Activated T-helper 1 cell treated with anti-CD3 and anti-CD28 coated beads, Interleukin-12 subunit alpha, Interleukin-12 subunit beta, Interleukin-2, Interleukin-4 antibody, amounts not matched to agents 30 ng/mL and 10 ng/mL and 1 ng/mL, durations not matched to agents 14 hours and 24 hours and 36 hours (primary cell): ENCODE data around the gene POU1F1. TPM values are rescaled to one million over a fixed set of nuclear protein-coding genes. Genes with fewer than 3 reads are reported as not detected.

ENCODE experiments used
- DNase-seq: peaks from one replicate; pipeline ENCODE4 v3.0.0; 2021; ENCODE audit warnings: low spot score
- H3K27ac Mint-ChIP-seq: one replicate; pipeline ENCODE4 v1.8.0; 2021; ENCODE audit warnings: mild to moderate bottlenecking, mixed read lengths
- H3K27me3 Mint-ChIP-seq: one replicate; pipeline ENCODE4 v1.8.0; 2022; ENCODE audit warnings: mild to moderate bottlenecking, moderate library complexity, mixed read lengths; ENCODE audit not compliant: insufficient read depth
- H3K36me3 Mint-ChIP-seq: one replicate; pipeline ENCODE4 v1.8.0; 2021; ENCODE audit warnings: low read depth, mixed read lengths
- H3K4me1 Mint-ChIP-seq: one replicate; pipeline ENCODE4 v1.8.0; 2021; ENCODE audit warnings: low read depth, mixed read lengths
- H3K4me3 Mint-ChIP-seq: one replicate; pipeline ENCODE4 v1.8.0; 2021; ENCODE audit warnings: mild to moderate bottlenecking, moderate library complexity, mixed read lengths
- H3K9me3 Mint-ChIP-seq: one replicate; pipeline ENCODE4 v1.8.0; 2021; ENCODE audit warnings: mixed read lengths
- intact Hi-C: fragments of 100-400 bp; cut with micrococcal nuclease; formaldehyde crosslinking; loops from one replicate; pipeline ENCODE4 v1.15.1; 2024
- total RNA-seq: library from RNA; stranded (reverse); gene quantifications from 2 replicates; pipeline ENCODE4 v1.2.3, GENCODE V29; 2022

Gene POU1F1
- total RNA-seq, 1 donor from 2014 or later: not detected

DNA sequence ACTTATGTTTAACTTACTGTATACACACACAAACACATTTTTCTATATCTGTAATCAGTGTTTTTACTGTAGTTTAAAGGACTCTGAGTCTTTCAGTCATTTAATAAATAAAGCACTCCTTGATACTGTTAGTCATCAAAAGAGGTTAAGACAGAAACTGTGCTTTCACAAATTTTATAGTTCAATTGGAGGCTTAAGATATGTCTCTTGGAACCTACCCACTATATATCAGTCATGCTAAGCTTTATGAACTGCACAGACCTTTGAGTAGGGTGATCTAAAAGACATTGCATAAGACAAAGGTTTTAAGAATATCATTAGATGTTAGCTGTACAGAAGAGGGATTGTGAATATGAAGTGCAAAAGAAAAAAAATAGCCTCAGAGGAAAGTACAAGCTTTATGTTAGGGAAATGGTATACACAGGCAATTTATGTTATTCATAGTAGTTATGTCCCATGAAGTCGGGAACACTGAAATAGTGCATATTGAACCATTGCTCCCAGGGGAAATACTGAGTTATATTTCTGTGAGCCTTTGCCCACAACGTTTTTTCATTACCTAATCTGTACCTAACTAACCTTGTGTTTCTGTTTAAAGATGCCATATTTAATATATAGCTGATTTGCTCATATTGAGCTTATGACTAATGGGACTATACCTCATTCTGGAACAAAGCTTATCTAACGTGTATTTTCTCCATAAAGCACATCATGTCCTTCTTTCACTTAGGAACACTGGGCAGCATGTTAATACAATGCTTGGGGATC is 29.5 kb downstream of the POU1F1 start:
- intact Hi-C loops: no loop called here
- Mint-ChIP-seq H3K9me3 (no peaks in the 10 kb centered on the region), H3K4me1 (peaks cover 7% of the 10 kb centered on the region), H3K27ac (no peak overlapping the region), H3K36me3 (peaks cover 15% of the 10 kb centered on the region), H3K27me3 (no peaks in the 10 kb centered on the region), H3K4me3 (no peak overlapping the region)
- no peak for DNase-seq

DNA sequence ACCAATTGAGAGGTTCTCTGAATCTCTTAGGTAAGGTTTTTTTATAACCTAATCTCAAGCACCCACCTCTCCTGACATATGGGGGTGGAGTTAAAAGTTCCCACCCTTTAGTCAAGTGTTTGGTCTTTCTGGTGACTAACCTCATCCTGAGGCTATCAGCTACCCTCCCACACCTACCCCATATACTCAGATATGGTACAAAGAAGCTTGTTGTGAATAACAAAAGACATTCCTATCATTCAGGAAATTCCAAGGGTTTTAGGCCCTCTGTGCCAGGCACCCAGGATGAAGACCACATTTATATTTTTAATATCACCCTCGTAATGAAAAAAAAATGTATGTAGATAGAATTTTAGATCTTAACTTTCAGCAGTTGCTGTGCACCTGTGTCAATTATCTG is 40.3 kb downstream of the POU1F1 start:
- peaks cover 5% of the 10 kb centered on the region for H3K4me1 Mint-ChIP-seq
- no peak overlapping the region for H3K4me3 Mint-ChIP-seq
- H3K27ac Mint-ChIP-seq: no peak overlapping the region
- H3K9me3 Mint-ChIP-seq: no peaks in the 10 kb centered on the region
- no peak for DNase-seq
- intact Hi-C loops: no loop called here
- H3K36me3 Mint-ChIP-seq: peaks cover 8% of the 10 kb centered on the region
- H3K27me3 Mint-ChIP-seq: no peaks in the 10 kb centered on the region

DNA sequence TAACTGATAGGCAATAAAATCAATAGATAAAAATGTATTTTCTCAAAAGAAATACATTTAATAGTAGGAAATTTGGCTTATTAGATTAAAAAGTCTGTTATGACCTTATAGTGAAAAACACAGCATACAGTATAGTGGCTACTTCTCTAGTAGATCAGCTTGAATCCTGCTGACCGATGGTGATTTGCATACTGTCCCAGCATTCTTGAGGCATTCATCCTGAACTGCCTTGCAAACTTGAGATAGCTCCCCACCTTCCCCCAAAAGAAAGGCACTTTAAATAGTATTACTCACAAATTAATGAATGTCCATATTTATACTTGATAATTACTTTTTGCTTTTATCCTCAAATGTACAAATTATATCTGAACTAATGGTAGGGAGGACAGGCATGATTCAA is 42.6 kb downstream of the POU1F1 start:
- intact Hi-C loops: no loop called here
- Mint-ChIP-seq H3K4me3 (no peak overlapping the region), H3K9me3 (no peaks in the 10 kb centered on the region), H3K4me1 (peaks cover 18% of the 10 kb centered on the region), H3K27ac (no peak overlapping the region), H3K36me3 (peaks cover 8% of the 10 kb centered on the region), H3K27me3 (no peaks in the 10 kb centered on the region)
- no peak for DNase-seq

DNA sequence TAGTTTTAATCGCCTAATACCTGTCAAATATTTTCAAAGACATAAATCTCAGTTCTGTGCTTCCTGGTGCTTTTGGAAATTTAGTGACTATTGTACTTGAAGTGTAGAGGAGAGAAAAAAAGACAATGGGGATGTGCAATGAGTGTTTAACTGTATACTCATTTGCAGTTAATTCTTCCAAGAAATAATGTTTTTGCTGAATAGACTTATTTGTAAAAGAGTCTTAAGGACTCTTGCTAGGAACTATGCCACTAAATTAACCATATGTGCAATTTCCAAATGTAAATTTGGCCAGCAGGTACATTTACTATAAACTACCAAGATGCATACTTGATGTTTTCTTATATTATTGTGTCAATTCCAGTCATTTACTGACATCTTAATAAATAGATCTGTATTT is 47.3 kb downstream of the POU1F1 start:
- Mint-ChIP-seq H3K4me1 (peaks cover 31% of the 10 kb centered on the region), H3K36me3 (peaks cover 6% of the 10 kb centered on the region), H3K27me3 (peaks cover 13% of the 10 kb centered on the region), H3K9me3 (no peaks in the 10 kb centered on the region), H3K4me3 (no peak overlapping the region), H3K27ac (no peak overlapping the region)
- intact Hi-C loops: loop anchor here (5.0 kb wide), 2 partner anchors 142 to 918 kb away; partner anchors contain the start of gene C3orf38
- DNase-seq: no peak

DNA sequence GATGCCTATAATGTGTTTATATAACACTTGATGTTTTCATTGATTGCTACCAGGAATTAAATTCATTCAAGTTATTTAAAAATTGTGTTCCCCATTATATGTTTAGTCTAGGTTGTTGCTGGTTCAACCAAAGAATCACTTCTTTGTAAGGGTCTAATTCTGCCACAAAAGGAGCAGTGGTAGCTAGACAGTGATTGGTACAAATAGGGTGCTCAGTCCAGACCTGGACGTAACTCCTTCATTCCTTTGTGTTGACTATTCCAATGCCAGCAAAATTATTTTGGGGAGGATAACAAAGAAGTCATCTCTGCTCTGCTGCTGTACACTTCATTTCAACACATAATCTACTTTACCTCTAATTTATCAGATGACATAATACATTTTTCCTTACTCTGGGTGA is 48.1 kb downstream of the POU1F1 start:
- Mint-ChIP-seq H3K4me1 (peaks cover 31% of the 10 kb centered on the region), H3K27ac (no peak overlapping the region), H3K9me3 (no peaks in the 10 kb centered on the region), H3K36me3 (peaks cover 6% of the 10 kb centered on the region), H3K27me3 (peaks cover 13% of the 10 kb centered on the region), H3K4me3 (peak overlapping the region; percentile 98)
- no peak for DNase-seq
- intact Hi-C loops: loop anchor here (5.0 kb wide), 2 partner anchors 141 to 919 kb away; partner anchors contain the start of gene C3orf38

DNA sequence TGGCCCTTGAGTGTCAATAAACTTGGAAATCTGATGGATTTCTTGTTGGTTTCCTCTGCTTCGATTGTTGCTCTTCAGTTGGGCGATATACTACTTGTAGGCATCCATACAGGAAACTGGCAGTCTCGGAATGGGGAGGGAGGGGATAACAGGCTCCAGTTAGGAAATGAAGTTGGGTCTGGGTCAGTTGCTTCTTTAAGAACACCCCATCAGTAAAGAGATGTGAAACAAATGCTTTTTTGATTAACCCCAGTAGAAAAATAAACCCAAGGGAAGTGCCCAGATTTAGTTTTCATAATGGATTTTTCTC is 48.6 kb downstream of the POU1F1 start:
- peaks cover 31% of the 10 kb centered on the region for H3K4me1 Mint-ChIP-seq
- peak overlapping the region; percentile 94 for H3K27ac Mint-ChIP-seq
- DNase-seq: no peak
- H3K4me3 Mint-ChIP-seq: peak overlapping the region; percentile 98
- intact Hi-C loops: loop anchor here (2.0 to 5.0 kb wide), 3 partner anchors 140 to 920 kb away; partner anchors contain the start of genes C3orf38, CGGBP1 and ZNF654
- peaks cover 3% of the 10 kb centered on the region for H3K9me3 Mint-ChIP-seq
- peaks cover 6% of the 10 kb centered on the region for H3K36me3 Mint-ChIP-seq
- H3K27me3 Mint-ChIP-seq: peaks cover 16% of the 10 kb centered on the region

DNA sequence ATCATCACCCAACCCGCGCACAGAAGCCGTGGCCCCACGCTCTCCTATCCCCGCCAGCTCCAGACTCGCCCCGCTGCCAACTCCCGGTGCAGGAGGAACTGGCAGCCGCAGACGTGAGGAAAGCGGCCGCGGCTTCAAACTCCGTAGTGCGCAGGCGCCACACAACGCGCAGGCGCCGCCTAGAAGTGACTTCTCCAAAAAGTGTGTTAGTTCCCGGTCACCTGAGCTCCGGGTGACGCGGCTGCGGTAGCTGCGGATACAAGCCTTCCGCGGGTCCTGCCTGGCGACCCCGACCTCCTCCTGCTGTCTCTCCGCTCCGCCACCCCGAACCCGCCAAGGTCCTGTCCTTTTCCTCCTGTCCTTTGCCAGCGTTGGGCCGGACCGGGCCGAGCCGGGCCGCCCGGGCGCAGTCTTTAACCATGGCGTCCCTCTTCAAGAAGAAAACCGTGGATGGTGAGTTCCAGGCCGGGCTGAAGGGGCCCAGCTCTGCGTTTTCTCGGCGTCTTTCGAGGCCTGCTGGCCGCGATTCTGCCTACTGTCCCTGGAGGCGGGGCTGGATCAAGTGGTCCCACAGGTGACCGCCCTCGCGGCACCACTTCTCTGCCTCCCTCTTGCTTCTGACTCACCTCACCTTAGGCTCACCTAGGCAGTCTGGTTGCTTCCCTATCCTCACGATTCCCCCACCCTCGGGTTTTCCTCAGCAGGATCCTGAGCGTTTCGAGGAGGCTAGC is 49.1 kb downstream of the POU1F1 start, which contains the start of gene CHMP2B:
Gene CHMP2B (plus strand): TSS at position 206 of the 731 bp plus-strand sequence. CDS start 214 bp downstream, at position 420.
- peak within 1 kb of the TSS; percentile 94 for H3K27ac Mint-ChIP-seq
- peaks cover 4% of the 10 kb centered on the region for H3K9me3 Mint-ChIP-seq
- peak within 1 kb of the TSS; percentile 98 for H3K4me3 Mint-ChIP-seq
- H3K36me3 Mint-ChIP-seq: peaks cover 6% of the 10 kb centered on the region
- intact Hi-C loops: loop anchor here (2.0 to 5.0 kb wide), 3 partner anchors 140 to 920 kb away; partner anchors contain the start of genes C3orf38, CGGBP1 and ZNF654
- DNase-seq: peak; percentile 87
- peaks cover 16% of the 10 kb centered on the region for H3K27me3 Mint-ChIP-seq
- peaks cover 31% of the 10 kb centered on the region for H3K4me1 Mint-ChIP-seq

DNA sequence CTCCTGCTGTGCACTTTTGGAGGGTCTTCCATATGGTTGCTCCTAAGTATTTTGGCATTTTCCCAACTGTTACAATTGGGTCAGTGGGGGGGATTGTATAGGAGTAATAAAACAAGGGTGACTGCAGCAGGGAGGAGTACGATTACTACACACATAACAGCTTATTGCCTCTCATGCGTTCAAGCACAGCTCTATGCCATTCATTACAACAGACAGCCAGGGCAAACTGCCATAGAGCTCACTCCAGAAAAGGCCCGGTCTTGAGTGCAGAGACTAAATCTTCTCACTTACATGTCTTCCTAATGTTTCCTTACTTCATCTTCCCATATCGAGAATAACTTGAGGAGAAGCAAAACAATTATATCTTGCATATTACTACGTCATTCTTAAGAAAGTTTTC is 50.7 kb downstream of the POU1F1 start:
- H3K27ac Mint-ChIP-seq: peak overlapping the region; percentile 20
- no peak for DNase-seq
- peaks cover 4% of the 10 kb centered on the region for H3K9me3 Mint-ChIP-seq
- peaks cover 23% of the 10 kb centered on the region for H3K27me3 Mint-ChIP-seq
- intact Hi-C loops: loop anchor here (2.0 to 5.0 kb wide), 3 partner anchors 138 to 922 kb away; partner anchors contain the start of genes C3orf38, CGGBP1 and ZNF654
- H3K36me3 Mint-ChIP-seq: no peaks in the 10 kb centered on the region
- H3K4me1 Mint-ChIP-seq: peaks cover 24% of the 10 kb centered on the region
- peak overlapping the region; percentile 78 for H3K4me3 Mint-ChIP-seq

DNA sequence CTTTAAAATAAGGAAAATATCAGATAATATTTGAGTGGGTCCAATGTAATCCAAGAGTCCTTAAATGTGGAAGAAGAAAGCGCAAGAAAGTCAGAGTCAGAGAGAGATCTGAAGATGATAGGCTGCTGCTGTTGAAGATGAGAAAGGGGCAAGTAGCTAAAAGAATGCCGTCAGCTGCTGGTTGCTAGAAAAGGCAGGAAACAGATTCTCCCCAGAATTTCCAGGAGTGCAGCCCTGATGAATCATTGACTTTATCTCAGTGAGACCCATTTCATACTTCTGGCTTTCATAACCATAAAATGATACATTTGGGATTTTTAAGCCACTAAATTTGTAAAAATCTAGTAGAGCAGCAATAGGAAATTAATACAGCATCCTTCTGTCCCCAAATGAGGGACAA is 56.8 kb downstream of the POU1F1 start:
- no peak overlapping the region for H3K4me3 Mint-ChIP-seq
- H3K27me3 Mint-ChIP-seq: peaks cover 31% of the 10 kb centered on the region

DNA sequence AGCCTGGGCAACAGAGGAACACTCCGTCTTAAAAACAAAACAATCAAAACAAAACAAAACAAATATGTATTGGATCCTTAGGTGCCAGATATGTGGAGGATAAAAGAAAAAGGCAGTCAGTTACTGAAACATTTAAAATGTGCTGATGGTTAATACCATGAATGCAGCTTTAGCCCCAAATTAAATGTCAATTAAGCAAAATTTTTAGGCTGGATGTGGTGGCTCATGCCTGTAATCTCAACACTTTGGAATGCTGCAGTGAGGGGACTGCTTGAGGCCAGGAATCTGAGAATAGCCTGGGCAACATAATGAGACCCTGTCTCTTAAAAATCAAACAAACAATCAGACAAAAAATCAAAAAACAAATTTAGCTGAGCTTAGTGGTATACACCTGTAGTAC is 57.8 kb downstream of the POU1F1 start:
- H3K27ac Mint-ChIP-seq: no peak overlapping the region
- H3K4me1 Mint-ChIP-seq: no peaks in the 10 kb centered on the region
- H3K9me3 Mint-ChIP-seq: peaks cover 4% of the 10 kb centered on the region
- H3K4me3 Mint-ChIP-seq: no peak overlapping the region
- intact Hi-C loops: no loop called here
- peaks cover 2% of the 10 kb centered on the region for H3K36me3 Mint-ChIP-seq
- no peak for DNase-seq
- H3K27me3 Mint-ChIP-seq: peaks cover 36% of the 10 kb centered on the region

More for the DNA sequence above, 56.8 kb downstream of the POU1F1 start:
- no peak overlapping the region for H3K27ac Mint-ChIP-seq
- peaks cover 4% of the 10 kb centered on the region for H3K9me3 Mint-ChIP-seq
- intact Hi-C loops: no loop called here
- H3K36me3 Mint-ChIP-seq: peaks cover 2% of the 10 kb centered on the region
- no peaks in the 10 kb centered on the region for H3K4me1 Mint-ChIP-seq
- no peak for DNase-seq

Other genes starting within 250 kb of the POU1F1 start
- gene CHMP2B, start 49.3 kb downstream of the POU1F1 start, total RNA-seq: 28.2 and 29.6 TPM in 2 replicates